Suprapubic skin (tissue), 3 donors: Measurements from ENCODE around the gene CENPX.

Experiments used
- CTCF ChIP-seq, 2 donors: fragments of 200-600 bp in 1 of 2; fragments of 450-650 bp in 1 of 2; sonication (generic) in 1 of 2; IDR thresholded peaks; one replicate each; pipeline ENCODE4 v1.5.1; 2016 to 2019; ENCODE audit warnings: antibody characterized with exemption in 2 of 2, mild to moderate bottlenecking in 1 of 2, moderate library complexity in 1 of 2
- EP300 ChIP-seq: sonication (generic); formaldehyde crosslinking; IDR thresholded peaks from one replicate; pipeline ENCODE4 v1.6.1; 2017; ENCODE audit warnings: antibody characterized with exemption
- POLR2A ChIP-seq, 2 donors: fragments of 450-650 bp; IDR thresholded peaks; one replicate each; pipeline ENCODE4 v1.6.1; 2017; ENCODE audit warnings: antibody characterized with exemption in 2 of 2, mild to moderate bottlenecking in 2 of 2, moderate library complexity in 2 of 2

- no peak for TF ChIP-seq CTCF (IDR thresholded peaks at IDR 0.05)
- TF ChIP-seq POLR2A (IDR thresholded peaks at IDR 0.05), result no peak
- TF ChIP-seq EP300, result no peak
These were observed 12.8 kb upstream of the CENPX start for GRCh38 chr17:82035488-82035887.
